Subcutaneous abdominal adipose tissue (tissue), 5 donors: ENCODE measurements around the gene CCDC142.
A peak's percentile ranks its signal among the peaks of the same experiment; 100 is the strongest.

ENCODE experiments used
- H3K27ac ChIP-seq: one replicate; pipeline ENCODE4 v1.7.0; 2013; ENCODE audit warnings: low read depth, mild to moderate bottlenecking, inconsistent platforms, low read length, moderate library complexity
- H3K27me3 ChIP-seq, 5 donors: one replicate each; pipeline ENCODE4 v1.7.0; 2013; ENCODE audit warnings: low read length in 5 of 5, inconsistent platforms in 1 of 5; ENCODE audit not compliant: control insufficient read depth in 5 of 5, insufficient read depth in 4 of 5
- H3K36me3 ChIP-seq, 5 donors: one replicate each; pipeline ENCODE4 v1.7.0; 2013; ENCODE audit warnings: low read length in 5 of 5; ENCODE audit not compliant: control insufficient read depth in 5 of 5, insufficient read depth in 5 of 5
- H3K4me1 ChIP-seq, 5 donors: one replicate each; pipeline ENCODE4 v1.7.0; 2013; ENCODE audit warnings: low read length in 5 of 5, mild to moderate bottlenecking in 3 of 5, moderate library complexity in 1 of 5; ENCODE audit not compliant: control insufficient read depth in 5 of 5, insufficient read depth in 5 of 5
- H3K4me3 ChIP-seq, 5 donors: one replicate each; pipeline ENCODE4 v1.7.0; 2013; ENCODE audit warnings: low read length in 5 of 5, low read depth in 1 of 5
- H3K9ac ChIP-seq, 5 donors: one replicate each; pipeline ENCODE4 v1.7.0; 2013; ENCODE audit warnings: low read length in 5 of 5, mild to moderate bottlenecking in 4 of 5, moderate library complexity in 3 of 5
- H3K9me3 ChIP-seq, 5 donors: one replicate each; pipeline ENCODE4 v1.7.0; 2013; ENCODE audit warnings: low read length in 5 of 5; ENCODE audit not compliant: control insufficient read depth in 5 of 5
- donor health status: healthy.
- donor health status: healthy.
- donor health status: healthy.
- donor health status: healthy.
- donor health status: healthy.

Gene CCDC142

GRCh38 chr2:74503506-74504475 lies 21.0 kb upstream of the CCDC142 start:
- H3K27ac ChIP-seq, result peak overlapping the region; percentile 88
- H3K36me3 ChIP-seq, result peaks cover 0 to 14% (median 11%) of the 10 kb centered on the region in 5 donors
- peak overlapping the region; percentile 74 to 87 (median 83) for H3K4me3 ChIP-seq
- peak overlapping the region; percentile 48 to 90 (median 84) for H3K9ac ChIP-seq
- H3K4me1 ChIP-seq, result peaks cover 6 to 71% (median 69%) of the 10 kb centered on the region in 5 donors
- H3K9me3 ChIP-seq, result no peaks in the 10 kb centered on the region
- H3K27me3 ChIP-seq, result peaks cover 16 to 34% (median 20%) of the 10 kb centered on the region in 5 donors

GRCh38 chr2:74502720-74503505 lies 20.1 kb upstream of the CCDC142 start:
- peaks cover 0 to 14% (median 11%) of the 10 kb centered on the region in 5 donors for H3K36me3 ChIP-seq
- peaks cover 6 to 74% (median 73%) of the 10 kb centered on the region in 5 donors for H3K4me1 ChIP-seq
- H3K9ac ChIP-seq, result peak overlapping the region; percentile 48 to 90 (median 84)
- peak overlapping the region; percentile 88 for H3K27ac ChIP-seq
- H3K4me3 ChIP-seq, result peak overlapping the region; percentile 81 to 87 (median 84)
- H3K27me3 ChIP-seq, result peaks cover 25 to 43% (median 29%) of the 10 kb centered on the region in 5 donors
- H3K9me3 ChIP-seq, result no peaks in the 10 kb centered on the region

DNA sequence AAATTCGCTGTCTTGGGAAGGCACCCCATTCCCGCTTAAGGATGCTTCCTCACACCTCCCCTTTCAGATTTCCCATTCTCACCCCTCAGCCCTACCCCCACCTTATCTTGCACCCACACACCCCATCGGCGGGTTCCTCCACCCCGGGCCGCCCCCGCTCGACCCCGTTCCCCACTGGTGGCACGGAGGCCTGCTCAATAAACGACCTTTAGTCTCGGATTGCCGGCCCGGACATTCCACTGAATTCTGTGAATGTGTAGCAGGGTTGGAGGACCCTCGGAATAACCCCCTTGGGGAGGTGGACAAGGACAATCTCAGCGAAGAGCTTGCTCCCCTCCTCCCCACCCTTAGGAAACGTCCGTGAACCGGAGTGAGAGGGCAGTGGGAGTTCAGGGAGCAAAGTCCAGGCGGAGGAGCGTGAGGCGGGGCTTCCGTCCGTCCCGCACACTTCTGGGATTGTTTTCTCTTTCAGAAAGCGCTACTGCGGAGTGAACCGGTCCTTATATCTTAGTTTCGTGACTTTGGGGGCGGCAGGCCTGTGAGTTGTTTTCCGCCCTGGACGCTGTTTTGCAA lies 19.4 kb upstream of the CCDC142 start:
- no peaks in the 10 kb centered on the region for H3K9me3 ChIP-seq
- H3K27ac ChIP-seq, result peak overlapping the region; percentile 88
- H3K4me1 ChIP-seq, result peaks cover 6 to 78% (median 75%) of the 10 kb centered on the region in 5 donors
- peak overlapping the region; percentile 81 to 87 (median 84) for H3K4me3 ChIP-seq
- H3K27me3 ChIP-seq, result peaks cover 31 to 50% (median 34%) of the 10 kb centered on the region in 5 donors
- peak overlapping the region; percentile 48 to 90 (median 84) for H3K9ac ChIP-seq
- peaks cover 0 to 14% (median 11%) of the 10 kb centered on the region in 5 donors for H3K36me3 ChIP-seq

DNA sequence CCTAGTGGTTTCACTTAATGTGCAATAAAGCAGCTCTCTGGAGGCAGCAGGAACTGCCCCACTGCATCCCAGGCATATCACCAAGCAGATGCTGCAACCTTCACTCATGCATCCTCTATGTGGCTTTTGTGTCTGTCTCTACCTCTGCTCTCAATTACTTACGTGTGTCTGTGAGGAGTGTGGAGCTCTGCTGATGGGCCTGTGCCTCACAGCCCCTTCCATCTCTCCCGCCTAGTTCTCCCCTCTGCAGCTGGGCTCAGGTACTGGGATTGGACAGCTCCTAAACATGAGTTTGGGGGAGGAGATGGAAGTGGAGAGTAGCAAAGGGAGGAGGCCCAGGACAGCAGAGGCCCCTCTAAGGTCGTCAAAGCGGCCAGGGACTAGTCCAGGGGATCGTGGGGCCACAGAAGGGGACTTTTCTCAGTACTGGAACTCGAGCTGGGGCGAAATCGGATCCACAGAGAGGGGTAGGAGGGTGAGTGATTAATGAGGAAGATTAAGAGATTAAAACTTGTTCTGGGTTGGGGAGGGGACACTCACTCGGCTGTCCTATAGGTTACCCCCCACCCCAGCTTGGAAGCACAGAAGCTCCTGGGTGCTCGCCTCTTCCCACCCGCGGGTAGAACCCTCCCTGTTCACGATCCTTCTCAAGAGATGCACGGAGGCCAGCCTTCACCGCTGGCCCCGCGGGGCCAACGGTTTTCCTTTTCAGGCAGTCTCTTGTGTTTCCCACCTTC lies 18.7 kb upstream of the CCDC142 start:
- no peak overlapping the region for H3K9ac ChIP-seq
- no peak overlapping the region for H3K27ac ChIP-seq
- no peaks in the 10 kb centered on the region for H3K9me3 ChIP-seq
- peak overlapping the region in 2 of 5 donors; percentile 84 to 87 for H3K4me3 ChIP-seq
- peaks cover 4 to 72% (median 68%) of the 10 kb centered on the region in 5 donors for H3K4me1 ChIP-seq
- peaks cover 31 to 52% (median 39%) of the 10 kb centered on the region in 5 donors for H3K27me3 ChIP-seq
- H3K36me3 ChIP-seq, result peaks cover 0 to 14% (median 11%) of the 10 kb centered on the region in 5 donors

- Histone ChIP-seq H3K27me3 (peaks cover 31 to 52% (median 39%) of the 10 kb centered on the region in 5 donors), H3K36me3 (peaks cover 0 to 10% (median 7%) of the 10 kb centered on the region in 5 donors), H3K4me1 (peaks cover 1 to 65% (median 60%) of the 10 kb centered on the region in 5 donors), H3K27ac (no peak overlapping the region), H3K4me3 (no peak overlapping the region), H3K9me3 (no peaks in the 10 kb centered on the region), H3K9ac (no peak overlapping the region)
Observed at GRCh38 chr2:74500578-74500946, 17.8 kb upstream of the CCDC142 start.

GRCh38 chr2:74499940-74500577 lies 17.3 kb upstream of the CCDC142 start:
- no peak overlapping the region for H3K9ac ChIP-seq
- no peak overlapping the region for H3K4me3 ChIP-seq
- H3K9me3 ChIP-seq, result no peaks in the 10 kb centered on the region
- peaks cover 1 to 60% (median 55%) of the 10 kb centered on the region in 5 donors for H3K4me1 ChIP-seq
- H3K27me3 ChIP-seq, result peaks cover 31 to 52% (median 39%) of the 10 kb centered on the region in 5 donors
- H3K36me3 ChIP-seq, result peaks cover 0 to 5% (median 2%) of the 10 kb centered on the region in 5 donors
- H3K27ac ChIP-seq, result no peak overlapping the region

GRCh38 chr2:74499267-74499939 lies 16.6 kb upstream of the CCDC142 start, which contains the start of gene LBX2:
Gene LBX2, minus strand, starts transcription at chr2:74499603. Its CDS starts 66 bp downstream, at chr2:74499537.
- Histone ChIP-seq H3K9me3 (no peaks in the 10 kb centered on the region), H3K9ac (peak within 1 kb of the TSS in 1 of 5 donors; percentile 28), H3K4me3 (peak within 1 kb of the TSS; percentile 36 to 59 (median 52)), H3K27ac (no peak within 1 kb of the TSS), H3K4me1 (peaks cover 1 to 55% (median 49%) of the 10 kb centered on the region in 5 donors), H3K36me3 (peaks cover under 1 to 2% (median 1%) of the 10 kb centered on the region in 5 donors), H3K27me3 (peaks cover 31 to 52% (median 39%) of the 10 kb centered on the region in 5 donors)

DNA sequence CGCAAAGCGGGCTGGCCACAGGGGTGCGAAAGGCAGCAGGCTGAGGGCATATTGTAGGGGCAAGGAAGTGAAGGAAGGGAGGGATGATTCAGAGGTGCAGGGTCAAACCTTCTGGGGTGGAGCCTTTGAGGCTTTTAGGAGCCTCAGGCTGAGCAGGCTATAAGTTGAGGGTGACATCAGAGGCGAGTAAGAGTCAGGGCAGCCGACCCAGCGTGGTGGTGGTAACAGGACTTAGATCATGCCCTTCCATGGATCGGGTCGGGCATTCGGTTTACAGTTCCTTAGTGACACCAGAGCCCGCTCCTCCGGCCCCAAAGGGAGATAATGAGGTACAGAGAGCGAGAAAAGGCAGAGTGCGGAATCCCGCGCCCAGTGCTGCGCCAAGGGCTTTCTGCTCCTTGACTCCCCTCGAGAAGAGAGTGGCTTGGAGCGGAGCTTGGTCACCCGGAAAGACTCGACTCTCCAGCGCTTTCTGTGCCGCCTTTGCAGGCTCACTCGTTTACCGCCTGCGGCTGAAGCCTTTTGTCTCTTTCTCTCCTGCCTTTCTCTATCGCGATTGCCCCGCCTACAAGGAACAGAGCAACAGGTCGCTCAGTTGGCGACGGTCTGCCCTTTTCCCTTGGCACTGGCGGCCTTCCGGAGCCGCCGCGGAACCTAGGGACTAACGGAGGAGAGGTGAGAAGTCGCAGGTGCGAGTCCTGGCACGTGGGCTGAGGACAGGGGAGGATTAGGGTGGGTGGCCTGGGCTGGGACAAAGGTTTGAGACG lies 15.9 kb upstream of the CCDC142 start:
- Histone ChIP-seq H3K4me3 (peak overlapping the region; percentile 36 to 59 (median 52)), H3K36me3 (peaks cover 5 to 10% (median 8%) of the 10 kb centered on the region in 5 donors), H3K4me1 (peaks cover under 1 to 48% (median 42%) of the 10 kb centered on the region in 5 donors), H3K27ac (no peak overlapping the region), H3K9ac (peak overlapping the region in 1 of 5 donors; percentile 28), H3K27me3 (peaks cover 31 to 52% (median 39%) of the 10 kb centered on the region in 5 donors), H3K9me3 (no peaks in the 10 kb centered on the region)
